HG03196 (cell line): ENCODE results near the gene NTRK1.

Experiments used
- ATAC-seq: cut with Tn5 transposase; IDR thresholded peaks from one replicate; pipeline ENCODE4 v1.9.1; 2021; ENCODE audit not compliant: unreplicated experiment

The NTRK1 gene

DNA sequence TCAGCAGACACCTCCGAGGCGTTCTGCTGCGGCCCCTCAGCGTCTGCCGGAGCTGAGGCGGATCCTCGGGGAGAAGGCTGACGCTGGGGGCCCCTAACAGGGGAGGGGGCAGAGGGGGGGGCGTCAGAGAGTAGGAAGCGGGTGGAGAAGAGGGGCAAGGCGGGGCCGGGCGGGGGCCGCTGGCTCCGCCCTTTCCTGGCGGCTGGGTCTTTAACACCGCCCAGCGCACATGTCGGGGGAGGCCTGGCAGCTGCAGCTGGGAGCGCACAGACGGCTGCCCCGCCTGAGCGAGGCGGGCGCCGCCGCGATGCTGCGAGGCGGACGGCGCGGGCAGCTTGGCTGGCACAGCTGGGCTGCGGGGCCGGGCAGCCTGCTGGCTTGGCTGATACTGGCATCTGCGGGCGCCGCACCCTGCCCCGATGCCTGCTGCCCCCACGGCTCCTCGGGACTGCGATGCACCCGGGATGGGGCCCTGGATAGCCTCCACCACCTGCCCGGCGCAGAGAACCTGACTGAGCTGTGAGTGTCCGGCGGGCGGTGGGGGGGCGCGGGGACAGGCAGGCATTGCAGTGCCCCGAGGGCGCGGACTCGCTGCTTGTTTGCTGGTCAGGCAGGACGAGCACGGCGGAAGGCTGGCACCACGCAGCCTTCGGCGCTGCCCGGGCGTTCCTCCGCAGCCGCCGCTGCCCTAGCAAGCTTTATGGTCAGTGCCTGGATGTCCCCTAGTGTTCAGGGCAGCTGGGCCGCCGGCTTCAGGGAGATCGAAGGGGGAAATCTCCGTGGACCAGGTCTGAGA, at the start of gene NTRK1:
Gene NTRK1 (plus strand): TSS at position 238 of the 796 bp plus-strand sequence. CDS start 70 bp downstream, at position 308.
- ATAC-seq: no peak

GRCh38 chr1:156811168-156811567, 49.5 kb upstream of the NTRK1 start:
- no peak for ATAC-seq

- ATAC-seq: no peak
These were observed 48.2 kb upstream of the NTRK1 start for GRCh38 chr1:156812293-156812990.

DNA sequence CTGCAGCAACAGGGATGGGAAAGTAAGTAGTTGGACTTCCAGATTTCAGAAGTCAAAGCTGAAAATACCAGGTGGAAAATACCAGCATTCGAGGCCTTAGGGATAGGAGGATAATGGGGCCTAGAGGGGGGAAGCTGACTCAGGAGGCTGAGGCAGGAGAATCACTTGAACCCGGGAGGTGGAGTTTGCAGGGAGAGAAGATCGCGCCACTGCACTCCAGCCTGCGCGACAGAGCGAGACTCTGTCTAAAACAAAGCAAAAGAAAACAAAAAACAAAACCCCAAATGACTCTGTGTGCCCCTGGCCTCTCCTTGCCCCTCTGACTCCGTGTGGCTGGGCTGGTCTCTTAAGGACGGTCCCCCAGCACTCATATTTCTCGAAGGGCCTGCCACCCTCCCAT, 47.4 kb upstream of the NTRK1 start:
- no peak for ATAC-seq

GRCh38 chr1:156813750-156814570, 46.7 kb upstream of the NTRK1 start:
- ATAC-seq: no peak

DNA sequence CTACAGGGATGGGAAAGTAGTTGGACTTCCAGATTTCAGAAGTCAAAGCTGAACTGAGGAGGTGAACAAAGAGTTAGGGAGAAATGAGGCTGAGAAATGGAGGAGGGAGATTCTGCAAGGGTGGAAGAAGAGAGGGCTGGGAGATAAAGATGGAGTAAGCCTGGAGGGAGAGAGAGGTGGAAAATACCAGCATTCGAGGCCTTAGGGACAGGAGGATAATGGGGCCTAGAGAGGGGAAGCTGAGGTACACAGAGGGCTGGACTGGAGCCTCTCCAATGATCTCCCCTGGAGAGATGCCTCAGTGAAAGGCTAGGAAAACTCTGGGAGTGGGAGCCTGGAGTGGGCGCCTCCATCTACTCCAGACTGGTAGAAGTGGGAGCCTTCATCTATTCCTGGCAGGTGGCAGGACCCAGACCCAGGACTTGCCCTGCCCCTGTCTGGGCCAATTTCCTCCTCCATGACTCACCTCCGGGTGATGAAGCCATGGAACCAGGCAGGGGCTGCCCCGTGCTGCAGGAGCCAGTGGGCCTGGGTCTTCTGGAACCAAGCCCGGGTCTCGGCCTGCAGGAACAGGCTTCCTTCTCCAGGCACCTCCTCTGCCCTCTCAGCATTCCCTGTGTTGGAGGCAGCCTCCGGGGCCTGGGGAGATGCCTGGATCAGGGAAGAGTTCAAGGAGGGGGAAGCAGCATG, 45.9 kb upstream of the NTRK1 start:
- no peak for ATAC-seq

- no peak for ATAC-seq
These were observed 45.3 kb upstream of the NTRK1 start for GRCh38 chr1:156815307-156815826.

DNA sequence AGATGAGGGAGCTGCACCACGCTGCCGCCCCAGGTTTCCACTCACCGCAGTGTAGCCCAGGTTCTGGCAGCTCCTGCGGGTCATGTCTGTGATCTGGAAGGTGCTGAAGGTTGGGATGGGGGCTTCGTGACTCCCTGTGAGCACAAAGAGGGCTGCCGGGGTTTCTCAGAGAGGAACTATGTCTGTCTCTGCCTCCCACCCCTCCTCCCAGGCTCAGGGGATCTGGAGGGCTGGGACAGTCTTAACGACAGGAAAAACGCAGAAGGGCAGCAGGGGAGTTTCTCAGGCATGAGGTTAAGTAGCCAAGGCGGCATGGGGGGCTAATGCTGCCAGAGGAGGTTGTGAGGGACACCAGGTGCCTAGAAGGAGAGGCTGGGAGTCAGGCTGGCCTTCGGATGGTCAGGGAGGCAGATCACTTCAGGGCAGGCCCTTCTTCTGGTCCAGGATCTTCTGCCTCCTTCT, 44.7 kb upstream of the NTRK1 start:
- no peak for ATAC-seq

DNA sequence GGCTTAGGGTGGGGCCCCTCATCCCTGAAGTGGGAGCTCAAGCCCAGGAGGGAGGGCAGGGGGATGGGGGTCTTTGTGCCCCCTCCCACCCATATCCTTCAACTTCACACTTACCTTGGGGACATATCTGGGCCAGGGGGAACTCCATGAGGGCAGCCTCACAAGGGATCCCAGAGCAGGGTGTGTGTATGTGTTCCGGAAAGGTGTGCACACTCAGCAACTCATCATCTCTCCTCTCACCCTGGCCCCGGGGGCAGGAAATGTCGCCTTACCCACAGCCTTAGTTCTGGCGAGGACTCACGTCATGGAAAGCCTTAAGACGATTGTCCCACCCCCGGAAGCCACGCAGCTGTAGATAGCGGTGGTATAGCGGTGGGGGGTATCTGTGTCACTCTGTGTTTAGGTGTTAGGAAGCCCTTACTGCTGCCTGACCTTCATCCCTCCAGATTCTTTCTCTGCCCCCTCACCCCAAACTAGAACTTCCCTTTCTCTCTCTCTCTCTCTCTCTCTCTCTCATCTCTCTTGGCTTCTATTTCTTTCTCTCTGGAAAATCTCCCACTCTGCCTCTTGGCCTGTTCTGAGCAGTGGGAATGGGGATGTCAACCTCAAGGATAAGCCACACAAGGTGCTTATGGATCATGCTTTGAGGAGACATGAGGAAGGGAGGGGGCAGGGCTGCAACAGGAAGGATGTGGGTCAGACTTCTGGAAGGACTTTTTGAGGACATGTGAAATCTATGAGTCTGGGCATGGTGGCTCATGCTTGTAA, 43.9 kb upstream of the NTRK1 start, which contains the start of gene SH2D2A:
Gene SH2D2A (minus strand): TSS at position 288 of the 768 bp plus-strand sequence. CDS start 140 bp downstream, at position 148.
- ATAC-seq: no peak

DNA sequence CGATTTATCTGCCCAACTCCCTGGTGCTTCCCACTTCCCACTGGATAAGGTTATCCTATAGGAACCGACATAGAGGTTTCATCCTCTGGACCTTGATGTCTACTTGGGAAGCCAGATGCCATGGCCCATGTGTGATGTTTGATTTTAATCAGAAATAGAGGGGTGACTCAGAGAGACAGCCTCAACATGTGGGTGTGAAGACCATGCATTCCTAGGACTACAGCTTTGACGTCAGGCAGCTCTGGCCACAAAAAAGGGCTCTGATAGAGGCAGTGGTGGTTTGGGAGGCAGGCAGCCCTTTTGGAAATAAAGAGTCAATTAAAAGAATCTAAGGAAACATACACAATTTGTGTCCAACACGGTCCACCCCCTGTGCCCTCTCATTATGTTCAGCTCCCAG, 38.9 kb upstream of the NTRK1 start:
- no peak for ATAC-seq

- no peak for ATAC-seq
These were observed 38.0 kb upstream of the NTRK1 start for GRCh38 chr1:156822680-156823079.

DNA sequence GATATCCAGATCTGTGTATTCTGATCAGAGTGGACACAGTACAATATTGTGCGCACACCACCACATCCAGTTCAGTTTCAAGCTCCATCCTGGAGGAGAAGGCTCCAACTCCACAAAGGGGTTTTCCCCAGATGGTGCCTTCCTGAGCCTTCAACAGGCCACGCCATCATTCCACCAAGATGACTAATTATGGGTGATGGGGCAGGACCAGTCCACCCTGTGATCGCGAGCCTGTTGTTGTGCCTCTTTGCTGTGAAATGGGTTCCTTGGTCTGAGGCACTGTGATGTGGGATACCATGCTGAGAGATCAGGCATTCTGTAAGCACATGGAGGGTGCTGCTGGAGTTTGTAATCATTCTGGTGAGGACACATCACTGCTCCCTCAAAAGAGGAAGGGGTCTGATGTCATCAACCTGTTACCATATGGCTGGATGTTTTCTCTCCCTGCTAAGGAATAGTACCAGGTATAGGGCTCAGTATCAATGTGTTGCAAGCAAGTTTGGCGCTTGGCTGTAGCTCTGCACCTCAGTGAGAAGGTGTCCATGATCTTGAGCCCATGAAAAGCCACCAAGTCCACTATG, 37.4 kb upstream of the NTRK1 start:
- no peak for ATAC-seq

GRCh38 chr1:156826630-156827029, 34.0 kb upstream of the NTRK1 start:
- ATAC-seq: no peak

GRCh38 chr1:156828400-156829124, 32.1 kb upstream of the NTRK1 start:
- no peak for ATAC-seq

DNA sequence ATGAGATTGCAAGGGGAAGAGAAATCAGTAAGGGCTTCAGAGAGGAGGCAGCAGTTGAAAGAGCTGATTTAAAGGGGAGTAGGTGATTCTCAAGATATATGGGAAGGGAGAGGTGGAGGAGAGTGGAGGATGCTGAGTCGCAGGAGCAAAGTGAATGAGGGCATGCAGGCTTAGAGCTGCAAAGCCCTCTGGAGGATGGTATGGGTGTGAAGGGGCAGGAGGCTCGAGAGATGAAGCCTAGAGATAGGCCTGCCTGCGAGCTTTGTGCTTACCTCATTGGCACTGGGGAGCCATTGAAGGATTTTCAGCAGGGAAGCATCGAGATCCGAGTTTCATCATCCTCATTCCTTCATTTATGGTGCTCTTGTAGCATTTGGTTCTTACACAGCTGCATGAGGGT, 28.2 kb upstream of the NTRK1 start:
- no peak for ATAC-seq

DNA sequence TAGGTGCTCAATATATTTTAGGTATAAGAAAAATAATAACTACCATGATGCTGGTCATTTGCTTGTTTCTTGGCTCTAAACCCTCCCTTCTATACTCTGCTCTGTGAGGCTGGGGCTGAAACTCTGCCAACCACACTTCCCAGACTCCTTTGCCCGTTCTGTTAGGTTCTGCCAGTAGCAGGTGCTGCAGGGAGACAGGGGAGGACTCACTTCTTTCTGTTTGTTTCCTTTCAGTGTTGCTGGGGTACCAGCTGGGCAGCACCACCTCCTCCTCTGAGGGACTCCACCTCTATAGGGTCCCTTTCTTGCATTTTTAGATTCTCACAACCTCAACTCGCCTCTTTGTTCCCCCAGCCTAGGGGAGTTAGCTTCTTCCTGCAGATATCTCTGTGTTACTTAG, 27.1 kb upstream of the NTRK1 start:
- ATAC-seq: no peak

- no peak for ATAC-seq
These were observed 26.3 kb upstream of the NTRK1 start for GRCh38 chr1:156834322-156834721.

- no peak for ATAC-seq
These were observed 24.5 kb upstream of the NTRK1 start for GRCh38 chr1:156836041-156836654.
